ENCODE data around the gene SORCS3. TPM values are rescaled to one million over a fixed set of nuclear protein-coding genes. Genes with fewer than 3 reads are reported as not detected.

SORCS3 gene
- total RNA-seq, 2 experiments from 2014 or later, result 1.7 to 2.1 TPM

- no peaks in the 10 kb centered on the region for H3K36me3 ChIP-seq (ENCODE audit: insufficient read depth, low read length)
- H3K9me3 Mint-ChIP-seq, result no peaks in the 10 kb centered on the region
- DNase-seq (no peak), ATAC-seq (ENCODE audit: poor library complexity) (no peak)
- H3K4me1 ChIP-seq (ENCODE audit: insufficient read depth, low read length), result no peaks in the 10 kb centered on the region
- H3K4me3 Mint-ChIP-seq, result no peak overlapping the region
- H3K4me3 ChIP-seq (ENCODE audit: low read length), result no peak overlapping the region
- H3K4me1 Mint-ChIP-seq (ENCODE audit: low read depth), result no peaks in the 10 kb centered on the region
- ChIA-PET POLR2A (no interaction called here), CTCF (no interaction called here)
- no peak overlapping the region for H3K27ac Mint-ChIP-seq
- H3K27me3 Mint-ChIP-seq, result peaks cover 13% of the 10 kb centered on the region
- H3K36me3 Mint-ChIP-seq (ENCODE audit: low read depth), result no peaks in the 10 kb centered on the region
- H3K27ac ChIP-seq (ENCODE audit: low read depth in 1 of 2, low read length in 2 of 2), result no peak overlapping the region
- TF ChIP-seq CTCF (IDR thresholded peaks at IDR 0.05), result no peak
- intact Hi-C loops (cut with DNase I, micrococcal nuclease), result no loop called here
- H3K9me3 ChIP-seq (ENCODE audit: control insufficient read depth in 1 of 2, insufficient read depth in 1 of 2, low read length in 2 of 2), result no peaks in the 10 kb centered on the region
- no peaks in the 10 kb centered on the region for H3K27me3 ChIP-seq (ENCODE audit: control insufficient read depth in 1 of 2, insufficient read depth in 2 of 2, low read length in 2 of 2)
Measured at GRCh38 chr10:104880624-104881398, 239.7 kb downstream of the SORCS3 start.

- Histone ChIP-seq H3K36me3 (ENCODE audit: insufficient read depth, low read length) (no peaks in the 10 kb centered on the region), H3K27me3 (ENCODE audit: control insufficient read depth in 1 of 2, insufficient read depth in 2 of 2, low read length in 2 of 2) (no peaks in the 10 kb centered on the region), H3K9me3 (ENCODE audit: control insufficient read depth in 1 of 2, insufficient read depth in 1 of 2, low read length in 2 of 2) (no peaks in the 10 kb centered on the region), H3K4me3 (ENCODE audit: low read length) (no peak overlapping the region), H3K27ac (ENCODE audit: low read depth in 1 of 2, low read length in 2 of 2) (no peak overlapping the region), H3K4me1 (ENCODE audit: insufficient read depth, low read length) (no peaks in the 10 kb centered on the region)
- CTCF ChIA-PET, result no interaction called here
- no peaks in the 10 kb centered on the region for H3K4me1 Mint-ChIP-seq (ENCODE audit: low read depth)
- no peaks in the 10 kb centered on the region for H3K9me3 Mint-ChIP-seq
- peaks cover 13% of the 10 kb centered on the region for H3K27me3 Mint-ChIP-seq
- no peak overlapping the region for H3K27ac Mint-ChIP-seq
- no peak overlapping the region for H3K4me3 Mint-ChIP-seq
- ATAC-seq (ENCODE audit: poor library complexity) (no peak), DNase-seq (no peak)
- intact Hi-C loops (cut with DNase I, micrococcal nuclease), result no loop called here
- POLR2A ChIA-PET, result no interaction called here
- TF ChIP-seq CTCF (IDR thresholded peaks at IDR 0.05), result no peak
- no peaks in the 10 kb centered on the region for H3K36me3 Mint-ChIP-seq (ENCODE audit: low read depth)
Measured at GRCh38 chr10:104881740-104882139, 240.7 kb downstream of the SORCS3 start.

- Mint-ChIP-seq H3K36me3 (ENCODE audit: low read depth) (peaks cover 5% of the 10 kb centered on the region), H3K9me3 (peaks cover 9% of the 10 kb centered on the region), H3K4me1 (ENCODE audit: low read depth) (no peaks in the 10 kb centered on the region), H3K27ac (no peak overlapping the region), H3K27me3 (peaks cover 18% of the 10 kb centered on the region), H3K4me3 (no peak overlapping the region)
- H3K4me1 ChIP-seq (ENCODE audit: insufficient read depth, low read length), result no peaks in the 10 kb centered on the region
- CTCF ChIA-PET, result no interaction called here
- no peak for TF ChIP-seq CTCF (IDR thresholded peaks at IDR 0.05)
- H3K27ac ChIP-seq (ENCODE audit: low read depth in 1 of 2, low read length in 2 of 2), result no peak overlapping the region
- POLR2A ChIA-PET, result no interaction called here
- H3K36me3 ChIP-seq (ENCODE audit: insufficient read depth, low read length), result no peaks in the 10 kb centered on the region
- DNase-seq, result no peak
- peaks cover 3 to 19% of the 10 kb centered on the region in 2 experiments for H3K9me3 ChIP-seq (ENCODE audit: control insufficient read depth in 1 of 2, insufficient read depth in 1 of 2, low read length in 2 of 2)
- H3K27me3 ChIP-seq (ENCODE audit: control insufficient read depth in 1 of 2, insufficient read depth in 2 of 2, low read length in 2 of 2), result peaks cover 0 to 6% of the 10 kb centered on the region in 2 experiments
- ATAC-seq (ENCODE audit: poor library complexity), result no peak
- intact Hi-C loops (cut with DNase I, micrococcal nuclease), result no loop called here
- no peak overlapping the region for H3K4me3 ChIP-seq (ENCODE audit: low read length)
Measured at GRCh38 chr10:104892879-104893617, 252.0 kb downstream of the SORCS3 start.
